MCF 10A (cell line): ENCODE results near the gene THADA. TPM values are rescaled to one million over a fixed set of nuclear protein-coding genes. Genes with fewer than 3 reads are reported as not detected.
A peak's percentile ranks its signal among the peaks of the same experiment; 100 is the strongest.

Experiments
- BruUV-seq: library from RNA; stranded (reverse); fragments of 400-500 nt; replicated peaks from 2 replicates; lab custom pipeline; 2021; lab: Mats Ljungman, UMichigan
- CTCF ChIA-PET: fragments of 300-600 bp; sonication (Branson Sonifier 250); formaldehyde crosslinking; extraction: SDS; loops from one replicate; lab custom pipeline; 2021; ENCODE audit warnings: antibody characterized with exemption, inconsistent platforms; lab: Yijun Ruan, JAX
- POLR2A ChIA-PET: fragments of 300-600, 350-650 bp; sonication (Branson Sonifier 250); formaldehyde crosslinking; extraction: SDS; loops from one replicate; lab custom pipeline; 2020; ENCODE audit warnings: antibody characterized with exemption, inconsistent platforms; lab: Yijun Ruan, JAX
- DNase-seq: peaks from one replicate; pipeline ENCODE4 v3.0.0-alpha.2; 2018; ENCODE audit not compliant: unreplicated experiment
- H3K27ac Mint-ChIP-seq: one replicate; pipeline ENCODE4 v1.8.0; 2022; ENCODE audit warnings: mild to moderate bottlenecking, low read depth, mixed read lengths; ENCODE audit not compliant: unreplicated experiment
- H3K27me3 Mint-ChIP-seq: one replicate; pipeline ENCODE4 v1.8.0; 2022; ENCODE audit warnings: mixed read lengths; ENCODE audit not compliant: insufficient read depth, unreplicated experiment
- H3K36me3 Mint-ChIP-seq: one replicate; pipeline ENCODE4 v1.8.0; 2022; ENCODE audit warnings: mild to moderate bottlenecking, moderate library complexity, mixed read lengths; ENCODE audit not compliant: insufficient read depth, unreplicated experiment
- H3K4me1 Mint-ChIP-seq: one replicate; pipeline ENCODE4 v1.8.0; 2022; ENCODE audit warnings: mixed read lengths; ENCODE audit not compliant: insufficient read depth, unreplicated experiment
- H3K4me3 Mint-ChIP-seq: one replicate; pipeline ENCODE4 v1.8.0; 2022; ENCODE audit warnings: mild to moderate bottlenecking, moderate library complexity, mixed read lengths; ENCODE audit not compliant: unreplicated experiment
- H3K9me3 Mint-ChIP-seq: one replicate; pipeline ENCODE4 v1.8.0; 2022; ENCODE audit warnings: mixed read lengths; ENCODE audit not compliant: unreplicated experiment
- CTCF ChIP-seq: fragments of 200-600 bp; IDR thresholded peaks from one replicate; pipeline ENCODE4 v1.8.0; 2022; ENCODE audit warnings: antibody characterized with exemption, mild to moderate bottlenecking; ENCODE audit not compliant: unreplicated experiment
- intact Hi-C: fragments of 100-400 bp; cut with micrococcal nuclease; formaldehyde crosslinking; loops from 2 replicates; pipeline ENCODE4 v1.14.1; 2022
- total RNA-seq: library from RNA; stranded (reverse); gene quantifications from 2 replicates; pipeline ENCODE4 v1.2.3, GENCODE V29; 2022

Gene THADA
- total RNA-seq, 1 experiment from 2014 or later: 49.8 TPM

- POLR2A ChIA-PET: interaction anchor here (1.1 to 1.2 kb wide), 4 partner anchors 8 to 101 kb away, joined by 3 to 5 read pairs (median 3); no protein-coding TSS in a partner anchor
These were observed 276.3 kb downstream of the THADA start for GRCh38 chr2:43319541-43319940.

GRCh38 chr2:43318791-43319190 is 277.0 kb downstream of the THADA start:
- H3K27me3 Mint-ChIP-seq: no peaks in the 10 kb centered on the region
- no peaks in the 10 kb centered on the region for H3K9me3 Mint-ChIP-seq
- peak; percentile 41 for DNase-seq
- intact Hi-C loops: no loop called here
- no peaks in the 10 kb centered on the region for H3K4me1 Mint-ChIP-seq
- no TSS peak for BruUV-seq
- no peak for TF ChIP-seq CTCF
- POLR2A ChIA-PET: interaction anchor here (0.8 to 1.2 kb wide), 4 partner anchors 8 to 90 kb away, joined by 3 to 5 read pairs (median 3); no protein-coding TSS in a partner anchor
- H3K4me3 Mint-ChIP-seq: no peak overlapping the region
- CTCF ChIA-PET: interaction anchor here (0.5 to 0.6 kb wide), 2 partner anchors 60 to 159 kb away, joined by 3 to 4 read pairs; no protein-coding TSS in a partner anchor
- H3K36me3 Mint-ChIP-seq: peaks cover 39% of the 10 kb centered on the region
- H3K27ac Mint-ChIP-seq: no peak overlapping the region

More at GRCh38 chr2:43319541-43319940, 276.3 kb downstream of the THADA start:
- no peak overlapping the region for H3K27ac Mint-ChIP-seq
- peaks cover 36% of the 10 kb centered on the region for H3K36me3 Mint-ChIP-seq
- no peaks in the 10 kb centered on the region for H3K9me3 Mint-ChIP-seq
- CTCF ChIA-PET: interaction anchor here (0.6 kb wide), 1 partner anchor 87 kb away, joined by 4 read pairs; no protein-coding TSS in a partner anchor
- no peak for TF ChIP-seq CTCF
- DNase-seq: no peak
- no TSS peak for BruUV-seq
- no peaks in the 10 kb centered on the region for H3K4me1 Mint-ChIP-seq
- no peaks in the 10 kb centered on the region for H3K27me3 Mint-ChIP-seq
- intact Hi-C loops: no loop called here
- H3K4me3 Mint-ChIP-seq: no peak overlapping the region

- TF ChIP-seq CTCF: no peak
- no peak for DNase-seq
- Mint-ChIP-seq H3K9me3 (no peaks in the 10 kb centered on the region), H3K27me3 (no peaks in the 10 kb centered on the region), H3K27ac (no peak overlapping the region), H3K4me1 (peaks cover 3% of the 10 kb centered on the region), H3K36me3 (peaks cover 34% of the 10 kb centered on the region), H3K4me3 (no peak overlapping the region)
- no TSS peak for BruUV-seq
- ChIA-PET POLR2A (no interaction called here), CTCF (interaction anchor here (1.4 kb wide), 1 partner anchor 9 kb away, joined by 3 read pairs; no protein-coding TSS in a partner anchor)
- intact Hi-C loops: no loop called here
These were observed 278.2 kb downstream of the THADA start for GRCh38 chr2:43317680-43318079.

- H3K27me3 Mint-ChIP-seq: no peaks in the 10 kb centered on the region
- no peak for DNase-seq
- H3K4me1 Mint-ChIP-seq: peaks cover 7% of the 10 kb centered on the region
- BruUV-seq: no TSS peak
- H3K27ac Mint-ChIP-seq: no peak overlapping the region
- CTCF ChIA-PET: interaction anchor here (1.4 kb wide), 1 partner anchor 9 kb away, joined by 3 read pairs; no protein-coding TSS in a partner anchor
- TF ChIP-seq CTCF: no peak
- POLR2A ChIA-PET: interaction anchor here (1.0 kb wide), 1 partner anchor 16 kb away, joined by 3 read pairs; no protein-coding TSS in a partner anchor
- intact Hi-C loops: no loop called here
- H3K36me3 Mint-ChIP-seq: peaks cover 34% of the 10 kb centered on the region
- no peak overlapping the region for H3K4me3 Mint-ChIP-seq
- H3K9me3 Mint-ChIP-seq: no peaks in the 10 kb centered on the region
These were observed 278.6 kb downstream of the THADA start for GRCh38 chr2:43317194-43317593.
